HG02981 (cell line): ENCODE results near the gene MAPKAP1.

Experiments
- ATAC-seq: cut with Tn5 transposase; IDR thresholded peaks from one replicate; pipeline ENCODE4 v1.9.1; 2021; ENCODE audit warnings: mild to moderate bottlenecking, moderate library complexity; ENCODE audit not compliant: unreplicated experiment

The MAPKAP1 gene

GRCh38 chr9:125646217-125646616 is 60.8 kb downstream of the MAPKAP1 start:
- ATAC-seq = no peak

GRCh38 chr9:125644819-125645507 is 62.0 kb downstream of the MAPKAP1 start:
- ATAC-seq = no peak

- ATAC-seq = no peak
These were observed 64.7 kb downstream of the MAPKAP1 start for GRCh38 chr9:125642311-125642710.

GRCh38 chr9:125639057-125639456 is 68.0 kb downstream of the MAPKAP1 start:
- no peak for ATAC-seq

- ATAC-seq = no peak
These were observed 68.6 kb downstream of the MAPKAP1 start for GRCh38 chr9:125638239-125639045.

- no peak for ATAC-seq
These were observed 69.8 kb downstream of the MAPKAP1 start for GRCh38 chr9:125637241-125637640.

GRCh38 chr9:125635888-125636287 is 71.1 kb downstream of the MAPKAP1 start:
- no peak for ATAC-seq

- ATAC-seq = no peak
These were observed 72.8 kb downstream of the MAPKAP1 start for GRCh38 chr9:125634040-125634717.

- ATAC-seq = no peak
These were observed 73.8 kb downstream of the MAPKAP1 start for GRCh38 chr9:125633116-125633745.

- ATAC-seq = peak; percentile 54
These were observed 74.5 kb downstream of the MAPKAP1 start for GRCh38 chr9:125632321-125633115.

- ATAC-seq = no peak
These were observed 75.5 kb downstream of the MAPKAP1 start for GRCh38 chr9:125631391-125632085.

GRCh38 chr9:125630436-125630835 is 76.6 kb downstream of the MAPKAP1 start:
- no peak for ATAC-seq

GRCh38 chr9:125629446-125629845 is 77.6 kb downstream of the MAPKAP1 start:
- ATAC-seq = no peak

GRCh38 chr9:125626187-125626586 is 80.8 kb downstream of the MAPKAP1 start:
- no peak for ATAC-seq

- ATAC-seq = no peak
These were observed 85.8 kb downstream of the MAPKAP1 start for GRCh38 chr9:125621170-125621569.

- ATAC-seq = no peak
These were observed 86.8 kb downstream of the MAPKAP1 start for GRCh38 chr9:125620216-125620615.

GRCh38 chr9:125617087-125617486 is 89.9 kb downstream of the MAPKAP1 start:
- ATAC-seq = no peak

GRCh38 chr9:125613141-125613540 is 93.9 kb downstream of the MAPKAP1 start:
- ATAC-seq = no peak

GRCh38 chr9:125612616-125613015 is 94.4 kb downstream of the MAPKAP1 start:
- no peak for ATAC-seq
